Measurements from ENCODE around the gene FURIN. TPM values are rescaled to one million over a fixed set of nuclear protein-coding genes. Genes with fewer than 3 reads are reported as not detected.

The FURIN gene
- total RNA-seq, 2 experiments from 2014 or later, result 4.9 to 10.3 TPM

DNA sequence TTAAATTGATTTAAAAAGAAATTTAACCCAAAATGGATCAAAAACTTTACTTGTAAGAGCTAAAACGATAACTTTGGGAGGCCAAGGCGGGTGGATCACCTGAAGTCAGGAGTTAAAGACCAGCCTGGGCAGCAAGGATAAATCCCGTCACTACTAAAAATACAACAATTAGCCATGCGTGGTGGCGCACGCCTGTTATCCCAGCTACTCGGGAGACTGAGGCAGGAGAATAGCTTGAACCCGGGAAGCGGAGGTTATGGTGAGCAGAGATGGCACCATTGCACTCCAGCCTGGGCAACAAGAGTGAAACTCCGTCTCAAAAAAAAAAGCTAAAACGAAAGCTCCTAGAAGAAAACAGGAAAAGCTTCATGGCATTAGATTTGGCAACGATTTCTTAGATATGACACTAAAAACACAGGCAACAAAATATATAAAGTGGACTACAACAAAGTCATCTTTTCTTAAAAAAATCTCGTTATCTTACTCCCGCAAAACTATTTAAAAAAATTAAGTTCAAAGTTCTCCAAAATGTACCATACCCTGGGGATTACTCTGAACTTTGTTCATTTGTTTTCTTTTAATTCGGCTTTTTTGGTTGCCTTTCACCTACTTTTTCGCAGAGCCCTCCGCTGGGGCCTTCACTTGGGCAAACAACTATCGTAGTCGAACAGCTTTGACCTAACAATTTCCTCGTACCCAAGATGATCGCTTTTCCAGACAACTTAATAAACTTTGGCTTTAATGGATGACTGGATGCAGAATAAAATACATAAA lies 61.0 kb downstream of the FURIN start:
- Histone ChIP-seq H3K79me2 (ENCODE audit: insufficient read depth, low read depth, low read length) (peaks cover 17% of the 10 kb centered on the region; the same call in 1 of the 2 replicates), H2AFZ (ENCODE audit: low read length) (peak overlapping the region; percentile 81), H3K4me2 (ENCODE audit: low read length) (peak overlapping the region; percentile 87), H3K27ac (ENCODE audit: low read depth, low read length, poor library complexity, severe bottlenecking) (peak overlapping the region; percentile 81), H3K36me3 (ENCODE audit: insufficient read depth, low read length) (no peaks in the 10 kb centered on the region), H3K9me2 (ENCODE audit: insufficient read depth, low read length) (no peaks in the 10 kb centered on the region), H3K4me1 (ENCODE audit: insufficient read depth, low read length, poor library complexity, severe bottlenecking) (peaks cover 44% of the 10 kb centered on the region), H4K20me1 (ENCODE audit: insufficient read depth, low read length) (no peaks in the 10 kb centered on the region), H3K4me3 (ENCODE audit: low read depth, low read length, poor library complexity, severe bottlenecking) (peak overlapping the region; percentile 79), H3K9me3 (ENCODE audit: low read length) (no peaks in the 10 kb centered on the region)
- no peak for TF ChIP-seq EZH2phosphoT487 (IDR thresholded peaks at IDR 0.05; ENCODE audit: borderline replicate concordance, low read depth, low read length)
- TF ChIP-seq, protein P1, sequence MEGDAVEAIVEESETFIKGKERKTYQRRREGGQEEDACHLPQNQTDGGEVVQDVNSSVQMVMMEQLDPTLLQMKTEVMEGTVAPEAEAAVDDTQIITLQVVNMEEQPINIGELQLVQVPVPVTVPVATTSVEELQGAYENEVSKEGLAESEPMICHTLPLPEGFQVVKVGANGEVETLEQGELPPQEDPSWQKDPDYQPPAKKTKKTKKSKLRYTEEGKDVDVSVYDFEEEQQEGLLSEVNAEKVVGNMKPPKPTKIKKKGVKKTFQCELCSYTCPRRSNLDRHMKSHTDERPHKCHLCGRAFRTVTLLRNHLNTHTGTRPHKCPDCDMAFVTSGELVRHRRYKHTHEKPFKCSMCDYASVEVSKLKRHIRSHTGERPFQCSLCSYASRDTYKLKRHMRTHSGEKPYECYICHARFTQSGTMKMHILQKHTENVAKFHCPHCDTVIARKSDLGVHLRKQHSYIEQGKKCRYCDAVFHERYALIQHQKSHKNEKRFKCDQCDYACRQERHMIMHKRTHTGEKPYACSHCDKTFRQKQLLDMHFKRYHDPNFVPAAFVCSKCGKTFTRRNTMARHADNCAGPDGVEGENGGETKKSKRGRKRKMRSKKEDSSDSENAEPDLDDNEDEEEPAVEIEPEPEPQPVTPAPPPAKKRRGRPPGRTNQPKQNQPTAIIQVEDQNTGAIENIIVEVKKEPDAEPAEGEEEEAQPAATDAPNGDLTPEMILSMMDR (conservative IDR thresholded peaks at IDR 0.05; ENCODE audit: low read length), result no peak; the same call in 1 of the 2 replicates
- ChIA-PET POLR2A (interaction anchor here (0.6 to 3.2 kb wide), 5 partner anchors 26 to 281 kb away, joined by 3 to 24 read pairs (median 4); partner anchors contain the start of gene MAN2A2), CTCF (ENCODE audit: unreplicated experiment) (no interaction called here)
- peak; percentile 16 for DNase-seq (ENCODE audit: low spot score)
- intact Hi-C loops (cut with micrococcal nuclease; ENCODE audit: unreplicated experiment), result loop anchor here (2.0 to 5.0 kb wide), 3 partner anchors 143 to 662 kb away; partner anchors contain the start of genes IQGAP1 and NGRN
- BruUV-seq (replicated peaks), result TSS peak; percentile 88

DNA sequence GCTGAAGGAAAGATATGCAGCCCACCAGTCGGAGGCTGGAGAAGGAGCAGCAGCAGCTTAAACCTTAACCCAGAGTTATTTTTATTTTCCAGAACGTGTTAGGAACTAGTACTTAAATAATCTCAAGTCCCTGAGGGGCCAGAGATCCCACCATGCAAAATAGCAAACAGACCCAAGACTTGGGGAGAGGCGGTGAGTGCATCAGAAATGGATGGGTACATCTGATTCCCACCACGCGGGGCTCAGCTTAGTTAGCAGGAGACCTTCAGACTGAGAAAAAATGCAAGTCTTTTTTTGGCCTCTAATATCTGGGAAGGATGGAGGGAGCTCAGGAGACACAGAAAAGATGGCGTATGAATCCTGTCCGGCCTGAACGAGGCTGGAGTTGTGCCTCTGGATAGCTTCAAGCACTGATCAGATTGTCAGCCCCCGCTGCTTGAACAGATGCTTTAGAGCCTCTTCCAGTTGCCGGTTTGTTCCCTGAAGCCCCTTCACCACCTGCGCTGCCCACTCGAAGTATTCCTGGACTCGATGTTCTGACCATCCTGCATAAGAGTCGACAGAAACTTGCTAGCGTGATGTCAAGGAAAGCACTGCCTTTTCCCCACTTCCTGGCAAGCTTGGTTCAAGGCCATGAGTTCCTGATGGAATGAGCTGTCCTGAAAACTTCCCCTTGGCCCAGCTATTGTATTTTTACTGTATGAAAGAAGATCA lies 62.6 kb downstream of the FURIN start:
- Histone ChIP-seq H3K27ac (ENCODE audit: low read depth, low read length, poor library complexity, severe bottlenecking) (peak overlapping the region; percentile 81), H3K9me2 (ENCODE audit: insufficient read depth, low read length) (no peaks in the 10 kb centered on the region), H3K36me3 (ENCODE audit: insufficient read depth, low read length) (no peaks in the 10 kb centered on the region), H3K79me2 (ENCODE audit: insufficient read depth, low read depth, low read length) (peaks cover 17% of the 10 kb centered on the region; the same call in 1 of the 2 replicates), H3K4me1 (ENCODE audit: insufficient read depth, low read length, poor library complexity, severe bottlenecking) (peaks cover 52% of the 10 kb centered on the region), H3K4me2 (ENCODE audit: low read length) (peak overlapping the region; percentile 87), H3K4me3 (ENCODE audit: low read depth, low read length, poor library complexity, severe bottlenecking) (peak overlapping the region; percentile 79), H4K20me1 (ENCODE audit: insufficient read depth, low read length) (no peaks in the 10 kb centered on the region), H3K9me3 (ENCODE audit: low read length) (no peaks in the 10 kb centered on the region), H2AFZ (ENCODE audit: low read length) (peak overlapping the region; percentile 81; the same call in 1 of the 2 replicates)
- ChIA-PET POLR2A (interaction anchor here (0.6 to 7.2 kb wide), 14 partner anchors 9 to 831 kb away, joined by 3 to 58 read pairs (median 4); partner anchors contain the start of genes BLM, MAN2A2 and RCCD1), CTCF (ENCODE audit: unreplicated experiment) (interaction anchor here (0.7 to 5.1 kb wide), 7 partner anchors 24 to 283 kb away, joined by 3 to 41 read pairs (median 5); partner anchors contain the start of genes MAN2A2 and RCCD1)
- intact Hi-C loops (cut with micrococcal nuclease; ENCODE audit: unreplicated experiment), result loop anchor here (1.0 to 5.0 kb wide), 4 partner anchors 29 to 664 kb away; partner anchors contain the start of genes IQGAP1 and NGRN
- peak; percentile 33 for DNase-seq (ENCODE audit: low spot score)
- TSS peak; percentile 48 for BruUV-seq (replicated peaks)
- no peak for TF ChIP-seq EZH2phosphoT487 (IDR thresholded peaks at IDR 0.05; ENCODE audit: borderline replicate concordance, low read depth, low read length)
- TF ChIP-seq, protein P1 (conservative IDR thresholded peaks at IDR 0.05; ENCODE audit: low read length), result no peak
